ENCODE measurements around the gene TCF12.
"Not testable (repeated sequence)": the region's sequence is repeated elsewhere in the genome, so short reads cannot be mapped to it uniquely, and the experiment has no call there.

Gene TCF12

GRCh38 chr15:56948000-56948763 lies 29.7 kb downstream of the TCF12 start:
- DNase-seq (ENCODE audit: low read depth in 2 of 2) = no peak

GRCh38 chr15:56948764-56949101 lies 30.3 kb downstream of the TCF12 start:
- DNase-seq (ENCODE audit: low read depth in 2 of 2) = no peak

- DNase-seq (ENCODE audit: low read depth in 2 of 2) = no peak
These were observed 32.5 kb downstream of the TCF12 start for GRCh38 chr15:56950979-56951378.

GRCh38 chr15:56953790-56954189 lies 35.3 kb downstream of the TCF12 start:
- no peak for DNase-seq (ENCODE audit: low read depth in 2 of 2)

GRCh38 chr15:56955011-56955410 lies 36.6 kb downstream of the TCF12 start:
- DNase-seq (ENCODE audit: low read depth in 2 of 2) = not testable (repeated sequence)

GRCh38 chr15:56956538-56956937 lies 38.1 kb downstream of the TCF12 start:
- DNase-seq (ENCODE audit: low read depth in 2 of 2) = no peak

GRCh38 chr15:56957812-56958406 lies 39.5 kb downstream of the TCF12 start:
- no peak for DNase-seq (ENCODE audit: low read depth in 2 of 2)

GRCh38 chr15:56959318-56959648 lies 40.8 kb downstream of the TCF12 start:
- no peak for DNase-seq (ENCODE audit: low read depth in 2 of 2)

GRCh38 chr15:56960116-56960515 lies 41.7 kb downstream of the TCF12 start:
- no peak for DNase-seq (ENCODE audit: low read depth in 2 of 2)

- no peak for DNase-seq (ENCODE audit: low read depth in 2 of 2)
These were observed 44.7 kb downstream of the TCF12 start for GRCh38 chr15:56963126-56963525.

- no peak for DNase-seq (ENCODE audit: low read depth in 2 of 2)
These were observed 45.3 kb downstream of the TCF12 start for GRCh38 chr15:56963710-56964109.

GRCh38 chr15:56964182-56964581 lies 45.7 kb downstream of the TCF12 start:
- no peak for DNase-seq (ENCODE audit: low read depth in 2 of 2)

GRCh38 chr15:56965231-56966013 lies 47.0 kb downstream of the TCF12 start:
- no peak for DNase-seq (ENCODE audit: low read depth in 2 of 2)

- no peak for DNase-seq (ENCODE audit: low read depth in 2 of 2)
These were observed 48.9 kb downstream of the TCF12 start for GRCh38 chr15:56967336-56967735.

GRCh38 chr15:56968256-56968655 lies 49.8 kb downstream of the TCF12 start:
- no peak for DNase-seq (ENCODE audit: low read depth in 2 of 2)

- DNase-seq (ENCODE audit: low read depth in 2 of 2) = no peak
These were observed 50.4 kb downstream of the TCF12 start for GRCh38 chr15:56968821-56969220.

GRCh38 chr15:56969265-56969895 lies 50.9 kb downstream of the TCF12 start:
- no peak for DNase-seq (ENCODE audit: low read depth in 2 of 2)

GRCh38 chr15:56971571-56971970 lies 53.1 kb downstream of the TCF12 start:
- no peak for DNase-seq (ENCODE audit: low read depth in 2 of 2)

GRCh38 chr15:56972016-56972415 lies 53.6 kb downstream of the TCF12 start:
- DNase-seq (ENCODE audit: low read depth in 2 of 2) = no peak

GRCh38 chr15:56972426-56972825 lies 54.0 kb downstream of the TCF12 start:
- DNase-seq (ENCODE audit: low read depth in 2 of 2) = no peak

GRCh38 chr15:56973463-56973862 lies 55.0 kb downstream of the TCF12 start:
- no peak for DNase-seq (ENCODE audit: low read depth in 2 of 2)

GRCh38 chr15:56977232-56977631 lies 58.8 kb downstream of the TCF12 start:
- no peak for DNase-seq (ENCODE audit: low read depth in 2 of 2)
